Ovary (tissue), 10 donors: ENCODE data around the gene GMPR2. TPM values are rescaled to one million over a fixed set of nuclear protein-coding genes. Genes with fewer than 3 reads are reported as not detected.

Experiments
- DNase-seq, 5 donors: peaks; one replicate each; pipeline ENCODE4 v3.0.0-alpha.2; 2019 to 2020
- H3K27ac ChIP-seq, 2 donors: fragments of 200-600 bp; one replicate each; pipeline versions ENCODE4 v1.5.1 to v1.8.0; 2019 to 2022
- H3K27me3 ChIP-seq: fragments of 200-600 bp; one replicate; pipeline ENCODE4 v1.8.0; 2022
- H3K36me3 ChIP-seq: fragments of 200-600 bp; sonication (generic); one replicate; pipeline ENCODE4 v1.5.1; 2019
- H3K4me1 ChIP-seq: one replicate; pipeline ENCODE4 v1.8.1; 2013; ENCODE audit warnings: mild to moderate bottlenecking, moderate library complexity; ENCODE audit not compliant: insufficient read depth
- H3K4me3 ChIP-seq: fragments of 200-600 bp; sonication (generic); one replicate; pipeline ENCODE4 v1.5.1; 2017
- H3K9me3 ChIP-seq, 2 donors: fragments of 200-600 bp in 1 of 2; sonication (generic) in 1 of 2; one replicate each; pipeline versions ENCODE4 v1.5.1 to v1.8.1; 2013 to 2019; ENCODE audit warnings: mild to moderate bottlenecking in 1 of 2, moderate library complexity in 1 of 2
- EP300 ChIP-seq: sonication (generic); formaldehyde crosslinking; IDR thresholded peaks from one replicate; pipeline ENCODE4 v1.6.1; 2017; ENCODE audit warnings: antibody characterized with exemption
- POLR2A ChIP-seq: fragments of 450-650 bp; IDR thresholded peaks from one replicate; pipeline ENCODE4 v1.6.1; 2017; ENCODE audit warnings: antibody characterized with exemption, mild to moderate bottlenecking, moderate library complexity
- WGBS, 3 donors: extraction: QIAGEN DNeasy Blood & Tissue Kit in 1 of 3; methylation state at CpG; one replicate each; pipeline versions ENCODE4 v1.1.5 to v1.1.7; 2013 to 2017; 5-methylcytosine and 5-hydroxymethylcytosine counted together
- intact Hi-C, 4 donors: fragments of 100-400 bp; cut with DNase I; formaldehyde crosslinking; loops; one replicate each; pipeline versions ENCODE4 v1.11.0 to v1.15.1; 2022 to 2023
- long read RNA-seq, 3 donors: library from polyadenylated mRNA in 2 of 3; unstranded in 2 of 3; transcript quantifications; one replicate each; pipeline ENCODE4 v2.0.0 and lab custom pipeline, GENCODE V29; 2021 to 2026
- polyA plus RNA-seq, 2 donors: library from polyadenylated mRNA; stranded (reverse); fragments of 200-250 nt in 1 of 2; fragments of 350-450 nt in 1 of 2; fragmentation: Illumina TruSeq in 1 of 2; extraction: RNeasy Lipid Tissue Mini Kit (QIAGEN cat#74804) in 1 of 2; gene quantifications; one replicate each; pipeline ENCODE4 v1.2.3, GENCODE V29; 2013 to 2014
- total RNA-seq, 7 donors: library from RNA; depleted of rRNA in 2 of 7; stranded (reverse); fragments of >200 nt in 2 of 7; fragmentation: NEBNext Ultra II Directional in 3 of 7; extraction: Animal tissue kit (Norgen Biotek cat#: 25700) in 3 of 7; gene quantifications; one replicate each; pipeline versions ENCODE4 v1.1.0 to v1.2.4, GENCODE V29; 2016 to 2023
- TF ChIP-seq, protein P1 (sequence below), 3 donors: fragments of 450-650 bp in 2 of 3; fragments of 200-600 bp in 1 of 3; IDR thresholded peaks; one replicate each; pipeline versions ENCODE4 v1.5.1 to v1.8.0; 2016 to 2022; ENCODE audit warnings: antibody characterized with exemption in 3 of 3, mild to moderate bottlenecking in 1 of 3
- donor health status: DM: no; HTN: no; CAD: no; lungs with moderate emphysema.
- donor health status: DM: no; HTN: no; CAD: no.
- donor health status: Bipolar disorder and iron deficiency.
- donor health status: DM: yes; HTN: yes; CAD: no.
- donor health status: DM: no; HTN: no; CAD: no.
- donor health status: DM: yes; HTN: yes; CAD: no.

The GMPR2 gene
- 10 to 100 TPM; 46.2 to 64.7 (median 57.7) TPM for total RNA-seq
- polyA plus RNA-seq, result 10 to 100 TPM; 66.3 to 85.7 TPM
- long read RNA-seq, donor 1, transcript GMPR2-204 (9 exons, 1,864 nt), result minor isoform, 84 of 505 reads
- long read RNA-seq, donor 1, transcript GMPR2-223 (10 exons, 1,893 nt), result minor isoform, 45 of 505 reads
- long read RNA-seq, donor 1, transcript GMPR2-202 (10 exons, 1,972 nt), result minor isoform, 45 of 505 reads
- long read RNA-seq, donor 1, transcript GMPR2-203 (10 exons, 1,652 nt), result major isoform, 170 of 505 reads
- long read RNA-seq, donor 1, partial matches to known transcripts, result 40 of 505 reads
- long read RNA-seq, donor 1, other reads (novel, unspliced or antisense), result 116 of 505 reads
- long read RNA-seq, donor 2, transcript GMPR2-207 (2 exons, 469 nt), result major isoform, 24 of 50 reads
- long read RNA-seq, donor 2, partial matches to known transcripts, result 10 of 50 reads
- long read RNA-seq, donor 2, other reads (novel, unspliced or antisense), result 10 of 50 reads
- long read RNA-seq, donor 3, transcript GMPR2-203 (10 exons, 1,652 nt), result major isoform, 11 of 57 reads
- long read RNA-seq, donor 3, transcript GMPR2-223 (10 exons, 1,893 nt), result minor isoform, 7 of 57 reads
- long read RNA-seq, donor 3, transcript GMPR2-204 (9 exons, 1,864 nt), result minor isoform, 7 of 57 reads
- long read RNA-seq, donor 3, transcript GMPR2-202 (10 exons, 1,972 nt), result minor isoform, 6 of 57 reads
- long read RNA-seq, donor 3, partial matches to known transcripts, result 5 of 57 reads
- long read RNA-seq, donor 3, other reads (novel, unspliced or antisense), result 21 of 57 reads

- WGBS, 3 donors, result 3 to 6% (median 3%) methylated on average over 38 of the region's 38 CpGs
- DNase-seq, result no peak
- Histone ChIP-seq H3K27me3 (no peaks in the 10 kb centered on the region), H3K9me3 (no peaks in the 10 kb centered on the region), H3K36me3 (no peaks in the 10 kb centered on the region), H3K4me1 (peaks cover 8% of the 10 kb centered on the region), H3K4me3 (peak within 1 kb of the TSS; percentile 84), H3K27ac (peak within 1 kb of the TSS; percentile 74 to 79)
- TF ChIP-seq, protein P1, sequence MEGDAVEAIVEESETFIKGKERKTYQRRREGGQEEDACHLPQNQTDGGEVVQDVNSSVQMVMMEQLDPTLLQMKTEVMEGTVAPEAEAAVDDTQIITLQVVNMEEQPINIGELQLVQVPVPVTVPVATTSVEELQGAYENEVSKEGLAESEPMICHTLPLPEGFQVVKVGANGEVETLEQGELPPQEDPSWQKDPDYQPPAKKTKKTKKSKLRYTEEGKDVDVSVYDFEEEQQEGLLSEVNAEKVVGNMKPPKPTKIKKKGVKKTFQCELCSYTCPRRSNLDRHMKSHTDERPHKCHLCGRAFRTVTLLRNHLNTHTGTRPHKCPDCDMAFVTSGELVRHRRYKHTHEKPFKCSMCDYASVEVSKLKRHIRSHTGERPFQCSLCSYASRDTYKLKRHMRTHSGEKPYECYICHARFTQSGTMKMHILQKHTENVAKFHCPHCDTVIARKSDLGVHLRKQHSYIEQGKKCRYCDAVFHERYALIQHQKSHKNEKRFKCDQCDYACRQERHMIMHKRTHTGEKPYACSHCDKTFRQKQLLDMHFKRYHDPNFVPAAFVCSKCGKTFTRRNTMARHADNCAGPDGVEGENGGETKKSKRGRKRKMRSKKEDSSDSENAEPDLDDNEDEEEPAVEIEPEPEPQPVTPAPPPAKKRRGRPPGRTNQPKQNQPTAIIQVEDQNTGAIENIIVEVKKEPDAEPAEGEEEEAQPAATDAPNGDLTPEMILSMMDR (IDR thresholded peaks at IDR 0.05), result no peak
- TF ChIP-seq POLR2A, result peak; percentile 38
- intact Hi-C loops, result loop anchor here in 1 of 4 donors (5.0 kb wide), 1 partner anchor 209 kb away; the partner anchor contains the start of gene SDR39U1
Measured at GRCh38 chr14:24232645-24233537, at the start of gene GMPR2. Gene GMPR2 (plus strand): TSS chr14:24232929. CDS start chr14:24233254, 325 bp downstream.

DNA sequence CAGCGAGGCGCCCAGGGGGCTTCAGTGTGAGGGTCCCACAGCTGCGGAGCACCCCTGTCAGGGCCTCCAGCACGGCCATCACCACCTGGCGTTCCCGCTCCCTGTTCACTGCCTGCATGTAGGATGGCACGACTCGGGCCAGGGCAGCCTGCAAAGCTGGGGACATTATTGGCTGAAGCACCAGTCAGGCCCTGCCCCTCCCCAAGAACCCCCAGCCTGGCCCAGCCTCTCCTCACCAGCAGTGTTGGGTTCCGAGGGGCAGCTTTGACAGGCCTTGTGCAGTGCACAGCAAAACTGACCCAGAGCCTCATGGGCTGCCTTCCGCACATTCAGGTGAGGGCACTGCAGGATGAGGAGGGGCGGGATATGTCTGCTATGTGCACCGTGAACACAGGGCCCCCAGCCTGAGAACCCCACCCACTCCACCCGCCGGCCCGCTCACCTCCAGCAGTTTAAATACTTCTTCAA lies 49.7 kb upstream of the GMPR2 start:
- Histone ChIP-seq H3K27ac (no peak overlapping the region), H3K4me3 (no peak overlapping the region), H3K9me3 (no peaks in the 10 kb centered on the region), H3K4me1 (peaks cover 2% of the 10 kb centered on the region), H3K27me3 (no peaks in the 10 kb centered on the region), H3K36me3 (no peaks in the 10 kb centered on the region)
- no peak for DNase-seq
- WGBS, 3 donors, result 86 to 88% (median 87%) methylated on average over 14 to 15 of the region's 15 CpGs
- TF ChIP-seq EP300 (no peak), POLR2A (no peak)
- TF ChIP-seq, protein P1 (IDR thresholded peaks at IDR 0.05), result no peak
- intact Hi-C loops, result no loop called here

DNA sequence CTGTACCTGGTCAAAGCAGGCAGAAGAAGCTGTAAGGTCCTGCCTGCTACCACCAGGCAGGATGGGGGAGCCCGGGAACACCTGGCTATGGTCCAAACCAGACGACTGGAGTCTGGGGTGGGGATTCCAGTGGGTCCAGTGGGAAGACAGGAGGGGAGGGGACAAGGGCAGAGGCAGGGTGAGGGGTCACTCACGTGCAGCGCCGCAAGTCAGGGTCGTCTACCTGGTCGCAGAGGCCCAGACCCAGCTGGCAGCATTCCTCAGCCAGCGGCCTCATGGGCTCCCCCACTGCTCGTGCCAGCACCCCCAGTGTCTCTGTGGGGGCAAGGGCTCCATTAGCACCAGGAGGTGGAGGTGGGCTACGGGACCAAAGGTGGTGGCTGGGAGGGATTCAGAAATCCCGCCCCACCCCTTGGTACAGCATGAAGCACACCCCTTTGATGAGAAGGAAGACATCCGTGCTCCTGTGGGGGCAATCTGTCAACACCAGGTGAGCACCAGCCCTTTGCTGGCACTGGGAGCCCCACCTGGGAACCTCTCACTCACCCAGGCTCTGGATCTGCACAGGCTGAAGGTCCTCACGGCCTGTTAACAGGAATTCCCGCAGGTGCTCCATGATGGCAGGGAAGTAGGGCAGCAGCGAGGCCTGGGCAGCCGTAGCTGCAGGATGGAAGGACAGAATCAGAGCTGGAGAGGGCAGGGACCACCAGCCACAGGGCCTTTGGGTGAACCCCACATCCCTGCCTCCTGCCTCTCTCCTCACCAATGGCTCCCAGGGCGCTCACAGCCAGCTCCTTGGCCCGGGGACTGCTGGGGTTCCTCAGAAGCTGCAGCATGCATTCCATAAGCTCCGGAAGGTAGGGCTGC lies 48.4 kb upstream of the GMPR2 start:
- Histone ChIP-seq H3K36me3 (no peaks in the 10 kb centered on the region), H3K4me1 (peaks cover 2% of the 10 kb centered on the region), H3K4me3 (no peak overlapping the region), H3K9me3 (no peaks in the 10 kb centered on the region), H3K27me3 (no peaks in the 10 kb centered on the region), H3K27ac (no peak overlapping the region)
- 80 to 83% (median 82%) methylated on average over 19 of the region's 19 CpGs for WGBS, 3 donors
- intact Hi-C loops, result no loop called here
- DNase-seq, result no peak
- no peak for TF ChIP-seq EP300

GRCh38 chr14:24185026-24185425 lies 47.7 kb upstream of the GMPR2 start:
- Histone ChIP-seq H3K4me1 (peaks cover 2% of the 10 kb centered on the region), H3K4me3 (no peak overlapping the region), H3K9me3 (no peaks in the 10 kb centered on the region), H3K27me3 (no peaks in the 10 kb centered on the region), H3K36me3 (no peaks in the 10 kb centered on the region), H3K27ac (no peak overlapping the region)
- TF ChIP-seq, protein P1 (IDR thresholded peaks at IDR 0.05), result no peak
- TF ChIP-seq POLR2A, result no peak
- no peak for TF ChIP-seq EP300
- intact Hi-C loops, result no loop called here
- 90 to 96% (median 91%) methylated on average over 7 of the region's 7 CpGs for WGBS, 3 donors
- DNase-seq, result no peak
